Measurements from ENCODE around the gene LDLRAD3.

DNA sequence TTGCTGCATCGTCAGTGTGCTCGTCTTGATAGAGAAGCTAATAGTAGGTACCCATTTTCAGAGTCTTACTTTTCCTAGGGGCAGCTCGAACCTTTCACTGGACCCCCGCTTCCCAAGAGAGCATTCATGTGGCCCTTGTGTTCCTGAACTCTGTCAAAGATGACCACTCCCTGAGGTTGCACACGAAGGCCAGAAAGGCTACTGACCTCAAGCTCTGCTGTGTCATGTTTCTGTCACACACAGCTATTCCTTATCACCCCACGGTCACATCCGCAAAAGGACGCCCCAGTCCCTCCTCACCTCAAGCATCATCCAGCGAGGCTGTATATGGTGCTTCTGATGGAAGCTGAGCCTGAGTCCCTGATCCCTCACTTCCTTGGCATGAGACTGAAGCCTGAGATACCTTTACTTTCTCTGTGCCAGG, 171.5 kb downstream of the LDLRAD3 start:
- TF ChIP-seq, protein P1, sequence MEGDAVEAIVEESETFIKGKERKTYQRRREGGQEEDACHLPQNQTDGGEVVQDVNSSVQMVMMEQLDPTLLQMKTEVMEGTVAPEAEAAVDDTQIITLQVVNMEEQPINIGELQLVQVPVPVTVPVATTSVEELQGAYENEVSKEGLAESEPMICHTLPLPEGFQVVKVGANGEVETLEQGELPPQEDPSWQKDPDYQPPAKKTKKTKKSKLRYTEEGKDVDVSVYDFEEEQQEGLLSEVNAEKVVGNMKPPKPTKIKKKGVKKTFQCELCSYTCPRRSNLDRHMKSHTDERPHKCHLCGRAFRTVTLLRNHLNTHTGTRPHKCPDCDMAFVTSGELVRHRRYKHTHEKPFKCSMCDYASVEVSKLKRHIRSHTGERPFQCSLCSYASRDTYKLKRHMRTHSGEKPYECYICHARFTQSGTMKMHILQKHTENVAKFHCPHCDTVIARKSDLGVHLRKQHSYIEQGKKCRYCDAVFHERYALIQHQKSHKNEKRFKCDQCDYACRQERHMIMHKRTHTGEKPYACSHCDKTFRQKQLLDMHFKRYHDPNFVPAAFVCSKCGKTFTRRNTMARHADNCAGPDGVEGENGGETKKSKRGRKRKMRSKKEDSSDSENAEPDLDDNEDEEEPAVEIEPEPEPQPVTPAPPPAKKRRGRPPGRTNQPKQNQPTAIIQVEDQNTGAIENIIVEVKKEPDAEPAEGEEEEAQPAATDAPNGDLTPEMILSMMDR (IDR thresholded peaks at IDR 0.05; ENCODE audit: low read depth, low read length), result no peak
- TF ChIP-seq EZH2phosphoT487 (IDR thresholded peaks at IDR 0.05; ENCODE audit: low read depth), result no peak
